ENCODE results near the gene AAR2.
A peak's percentile ranks its signal among the peaks of the same experiment; 100 is the strongest.

Gene AAR2

GRCh38 chr20:36235892-36236785 is at the start of gene AAR2:
Gene AAR2 (plus strand): TSS chr20:36236478. CDS start chr20:36239869, 3,391 bp downstream.
- intact Hi-C loops (cut with DNase I) = no loop called here
- DNase-seq = peak; percentile 77 to 97 (median 83)

- intact Hi-C loops (cut with DNase I) = loop anchor here (10.0 kb wide), 1 partner anchor 199 kb away; no protein-coding TSS in a partner anchor
- DNase-seq = peak in 2 of 10 donors; percentile 46 to 76
Observed at GRCh38 chr20:36193977-36194712, 42.1 kb upstream of the AAR2 start.

GRCh38 chr20:36196676-36197075 is 39.6 kb upstream of the AAR2 start:
- intact Hi-C loops (cut with DNase I) = loop anchor here (10.0 kb wide), 1 partner anchor 202 kb away; no protein-coding TSS in a partner anchor
- DNase-seq = peak in 2 of 10 donors; percentile 8 to 16

GRCh38 chr20:36197271-36197670 is 39.0 kb upstream of the AAR2 start:
- intact Hi-C loops (cut with DNase I) = loop anchor here (10.0 kb wide), 1 partner anchor 202 kb away; no protein-coding TSS in a partner anchor
- peak in 1 of 10 donors; percentile 24 for DNase-seq

GRCh38 chr20:36199345-36200257 is 36.7 kb upstream of the AAR2 start:
- intact Hi-C loops (cut with DNase I) = loop anchor here (2.0 to 10.0 kb wide), 2 partner anchors 45 to 205 kb away; partner anchors contain the start of gene EPB41L1
- DNase-seq = peak; percentile 59 to 96 (median 84)

- intact Hi-C loops (cut with DNase I) = no loop called here
- DNase-seq = peak in 1 of 10 donors; percentile 49
Observed at GRCh38 chr20:36200451-36200850, 35.8 kb upstream of the AAR2 start.

GRCh38 chr20:36201198-36201597 is 35.1 kb upstream of the AAR2 start:
- intact Hi-C loops (cut with DNase I) = no loop called here
- peak in 1 of 10 donors; percentile 4 for DNase-seq

- DNase-seq = peak; percentile 51 to 96 (median 84)
Observed at GRCh38 chr20:36202891-36203338, 33.4 kb upstream of the AAR2 start.

GRCh38 chr20:36203861-36204260 is 32.4 kb upstream of the AAR2 start:
- DNase-seq = no peak
- intact Hi-C loops (cut with DNase I) = loop anchor here (1.0 kb wide), 1 partner anchor 235 kb away; no protein-coding TSS in a partner anchor

More at GRCh38 chr20:36202891-36203338, 33.4 kb upstream of the AAR2 start:
- intact Hi-C loops (cut with DNase I) = loop anchor here (1.0 kb wide), 1 partner anchor 236 kb away; no protein-coding TSS in a partner anchor

- intact Hi-C loops (cut with DNase I) = no loop called here
- DNase-seq = no peak
Observed at GRCh38 chr20:36205026-36205425, 31.3 kb upstream of the AAR2 start.

GRCh38 chr20:36206068-36206467 is 30.2 kb upstream of the AAR2 start:
- intact Hi-C loops (cut with DNase I) = no loop called here
- no peak for DNase-seq

- intact Hi-C loops (cut with DNase I) = no loop called here
- DNase-seq = no peak
Observed at GRCh38 chr20:36206641-36207040, 29.6 kb upstream of the AAR2 start.

- no peak for DNase-seq
- intact Hi-C loops (cut with DNase I) = no loop called here
Observed at GRCh38 chr20:36207602-36208001, 28.7 kb upstream of the AAR2 start.

- intact Hi-C loops (cut with DNase I) = no loop called here
- no peak for DNase-seq
Observed at GRCh38 chr20:36208257-36208656, 28.0 kb upstream of the AAR2 start.

GRCh38 chr20:36210436-36211021 is 25.7 kb upstream of the AAR2 start:
- intact Hi-C loops (cut with DNase I) = no loop called here
- DNase-seq = no peak

- DNase-seq = no peak
- intact Hi-C loops (cut with DNase I) = no loop called here
Observed at GRCh38 chr20:36213362-36213761, 22.9 kb upstream of the AAR2 start.

GRCh38 chr20:36214684-36215256 is 21.5 kb upstream of the AAR2 start:
- intact Hi-C loops (cut with DNase I) = no loop called here
- DNase-seq = no peak

- no peak for DNase-seq
- intact Hi-C loops (cut with DNase I) = no loop called here
Observed at GRCh38 chr20:36215778-36216177, 20.5 kb upstream of the AAR2 start.
